HEK293 (cell line): ENCODE results near the gene GSG1.

Experiments
- CTCF ChIA-PET: fragments of 350-600 bp; formaldehyde crosslinking; extraction: SDS; loops from one replicate; lab custom pipeline; 2021; ENCODE audit warnings: antibody characterized with exemption; lab: Yijun Ruan, JAX
- POLR2A ChIA-PET: fragments of 300-600 bp; formaldehyde crosslinking; extraction: SDS; loops from one replicate; lab custom pipeline; 2020; ENCODE audit warnings: antibody characterized with exemption, inconsistent platforms; lab: Yijun Ruan, JAX
- H3K27ac ChIP-seq: fragments of 200-500 bp; sonication (Bioruptor generic); 2 replicates; pipeline ENCODE4 v1.5.1; 2014; ENCODE audit warnings: low read depth, low read length, control low read depth, inconsistent platforms; ENCODE audit errors: extremely low read depth
- H3K36me3 ChIP-seq, 2 experiments: fragments of 200-500 bp in 1 of 2; sonication (Bioruptor generic) in 1 of 2; 1 replicate in 1 of 2; 2 replicates in 1 of 2; pipeline ENCODE4 v1.5.1; 2014 to 2017; ENCODE audit warnings: inconsistent platforms in 2 of 2, low read length in 2 of 2; ENCODE audit not compliant: control insufficient read depth in 2 of 2, insufficient read depth in 1 of 2
- H3K4me1 ChIP-seq: fragments of 200-500 bp; sonication (Bioruptor generic); 2 replicates; pipeline ENCODE4 v1.5.1; 2014; ENCODE audit warnings: mild to moderate bottlenecking, low read length, inconsistent platforms; ENCODE audit not compliant: control insufficient read depth, insufficient read depth
- H3K4me3 ChIP-seq: 2 replicates; pipeline ENCODE4 v1.5.1; 2011; ENCODE audit warnings: low read depth, mild to moderate bottlenecking, control low read depth, low read length, moderate library complexity
- H3K9me3 ChIP-seq: fragments of 200-500 bp; sonication (Bioruptor generic); 2 replicates; pipeline ENCODE4 v1.5.1; 2014; ENCODE audit warnings: low read depth, low read length, inconsistent platforms; ENCODE audit not compliant: control insufficient read depth, insufficient read depth
- BCL11A ChIP-seq: fragments of 450-650 bp; formaldehyde crosslinking; IDR thresholded peaks from 2 replicates; pipeline ENCODE4 v1.5.1; 2016; ENCODE audit warnings: low read depth, missing biosample characterization, missing genetic modification characterization
- MEIS1 ChIP-seq: sonication (generic); formaldehyde crosslinking; IDR thresholded peaks from 2 replicates; pipeline ENCODE4 v1.8.1; 2022; ENCODE audit warnings: missing genetic modification reagents, mild to moderate bottlenecking, borderline replicate concordance
- OSR2 ChIP-seq: fragments of 450-650 bp; formaldehyde crosslinking; IDR thresholded peaks from 2 replicates; pipeline ENCODE4 v1.5.1; 2016; ENCODE audit warnings: missing biosample characterization, missing genetic modification characterization
- PBX3 ChIP-seq: sonication (generic); formaldehyde crosslinking; IDR thresholded peaks from 2 replicates; pipeline ENCODE4 v1.8.1; 2022; ENCODE audit warnings: mild to moderate bottlenecking, moderate library complexity, missing genetic modification reagents
- SCRT2 ChIP-seq: fragments of 450-650 bp; formaldehyde crosslinking; IDR thresholded peaks from 2 replicates; pipeline ENCODE4 v1.5.1; 2016; ENCODE audit warnings: missing biosample characterization, missing genetic modification characterization
- ZBTB1 ChIP-seq: fragments of 450-650 bp; formaldehyde crosslinking; IDR thresholded peaks from 2 replicates; pipeline ENCODE4 v1.5.1; 2016; ENCODE audit warnings: missing biosample characterization, missing genetic modification characterization
- ZBTB8A ChIP-seq: fragments of 450-650 bp; formaldehyde crosslinking; IDR thresholded peaks from 2 replicates; pipeline ENCODE4 v1.5.1; 2016; ENCODE audit warnings: missing biosample characterization, missing genetic modification characterization
- ZIC2 ChIP-seq: fragments of 450-650 bp; formaldehyde crosslinking; IDR thresholded peaks from 2 replicates; pipeline ENCODE4 v1.5.1; 2016; ENCODE audit warnings: missing biosample characterization, missing genetic modification characterization
- ZNF10 ChIP-seq: fragments of 450-650 bp; formaldehyde crosslinking; IDR thresholded peaks from 2 replicates; pipeline ENCODE4 v1.5.1; 2017; ENCODE audit warnings: missing biosample characterization, missing genetic modification characterization
- ZNF175 ChIP-seq: fragments of 450-650 bp; formaldehyde crosslinking; IDR thresholded peaks from 2 replicates; pipeline ENCODE4 v1.5.1; 2016; ENCODE audit warnings: missing biosample characterization, missing genetic modification characterization
- ZNF24 ChIP-seq: fragments of 450-650 bp; formaldehyde crosslinking; IDR thresholded peaks from 2 replicates; pipeline ENCODE4 v1.5.1; 2016; ENCODE audit warnings: missing biosample characterization, missing genetic modification characterization
- ZNF335 ChIP-seq: fragments of 450-650 bp; formaldehyde crosslinking; conservative IDR thresholded peaks from 2 replicates; pipeline ENCODE4 v1.5.1; 2016; ENCODE audit warnings: missing biosample characterization, missing genetic modification characterization
- ZNF362 ChIP-seq: fragments of 450-650 bp; formaldehyde crosslinking; IDR thresholded peaks from 2 replicates; pipeline ENCODE4 v1.5.1; 2016; ENCODE audit warnings: missing biosample characterization, missing genetic modification characterization
- ZNF488 ChIP-seq: fragments of 450-650 bp; formaldehyde crosslinking; IDR thresholded peaks from 2 replicates; pipeline ENCODE4 v1.5.1; 2016; ENCODE audit warnings: missing biosample characterization, missing genetic modification characterization
- ZNF530 ChIP-seq: fragments of 450-650 bp; formaldehyde crosslinking; IDR thresholded peaks from 2 replicates; pipeline ENCODE4 v1.5.1; 2016; ENCODE audit warnings: low read depth, missing biosample characterization, missing genetic modification characterization
- ZNF664 ChIP-seq: fragments of 450-650 bp; formaldehyde crosslinking; IDR thresholded peaks from 2 replicates; pipeline ENCODE4 v1.5.1; 2016; ENCODE audit warnings: missing biosample characterization, missing genetic modification characterization
- ZNF747 ChIP-seq: fragments of 450-650 bp; formaldehyde crosslinking; IDR thresholded peaks from 2 replicates; pipeline ENCODE4 v1.5.1; 2016; ENCODE audit warnings: missing biosample characterization, missing genetic modification characterization
- ZSCAN18 ChIP-seq: fragments of 450-650 bp; formaldehyde crosslinking; IDR thresholded peaks from 2 replicates; pipeline ENCODE4 v1.5.1; 2016; ENCODE audit warnings: missing biosample characterization, missing genetic modification characterization
- ZSCAN30 ChIP-seq: fragments of 450-650 bp; IDR thresholded peaks from 2 replicates; pipeline ENCODE4 v1.5.1; 2018; ENCODE audit warnings: missing biosample characterization, mild to moderate bottlenecking, missing genetic modification characterization, moderate library complexity

Gene GSG1

GRCh38 chr12:13099844-13100604 lies 3.4 kb downstream of the GSG1 start:
- POLR2A ChIA-PET: interaction anchor here (1.5 kb wide), 1 partner anchor 96 kb away, joined by 6 read pairs; the partner anchor contains the start of gene EMP1
- H3K27ac ChIP-seq: peak overlapping the region; percentile 82
- CTCF ChIA-PET: interaction anchor here (0.5 to 4.7 kb wide), 9 partner anchors 60 to 362 kb away, joined by 3 to 71 read pairs (median 7); partner anchors contain the start of gene EMP1
- no peaks in the 10 kb centered on the region for H3K36me3 ChIP-seq
- H3K4me3 ChIP-seq: no peak overlapping the region
- H3K9me3 ChIP-seq: no peaks in the 10 kb centered on the region
- TF ChIP-seq ZNF488 (tag by site-specific recombination) (no peak), ZNF10 (tag by site-specific recombination) (0 out of 2 replicates have a peak, but pooled peaks have one; percentile 42), ZSCAN18 (tag by site-specific recombination) (no peak), ZSCAN30 (tag by site-specific recombination) (no peak), OSR2 (tag by site-specific recombination) (peak; percentile 22; the same call in 1 of the 2 replicates), ZNF24 (tag by site-specific recombination) (peak; percentile 99), SCRT2 (tag by site-specific recombination) (peak; percentile 54; the same call in 1 of the 2 replicates), ZBTB1 (tag by site-specific recombination) (no peak), ZNF747 (tag by site-specific recombination) (no peak), BCL11A (tag by site-specific recombination) (no peak), MEIS1 (CRISPR knock-in tag) (no peak), ZNF664 (tag by site-specific recombination) (peak; percentile 69; the same call in 1 of the 2 replicates), PBX3 (CRISPR knock-in tag) (no peak)
- H3K4me1 ChIP-seq: peaks cover 36% of the 10 kb centered on the region

- Histone ChIP-seq H3K36me3 (no peaks in the 10 kb centered on the region), H3K4me3 (no peak overlapping the region), H3K27ac (peak overlapping the region; percentile 82), H3K4me1 (peaks cover 40% of the 10 kb centered on the region), H3K9me3 (no peaks in the 10 kb centered on the region)
- CTCF ChIA-PET: interaction anchor here (0.7 to 4.7 kb wide), 12 partner anchors 17 to 954 kb away, joined by 3 to 71 read pairs (median 4); partner anchors contain the start of gene EMP1
- POLR2A ChIA-PET: interaction anchor here (0.6 to 1.7 kb wide), 2 partner anchors 109 to 789 kb away, joined by 3 to 5 read pairs; no protein-coding TSS in a partner anchor
- TF ChIP-seq ZNF530 (tag by site-specific recombination): no peak
- peak; percentile 84; the same call in 1 of the 2 replicates for TF ChIP-seq ZNF362
- no peak for TF ChIP-seq ZNF175 (tag by site-specific recombination)
- peak; percentile 83 for TF ChIP-seq ZNF335 (tag by site-specific recombination)
- TF ChIP-seq ZBTB8A (tag by site-specific recombination): no peak
- TF ChIP-seq ZIC2 (tag by site-specific recombination): no peak
Observed at GRCh38 chr12:13099066-13099843, 4.2 kb downstream of the GSG1 start.
